Endothelial cell of umbilical vein (primary cell): ENCODE measurements around the gene PLD6. TPM values are rescaled to one million over a fixed set of nuclear protein-coding genes. Genes with fewer than 3 reads are reported as not detected.

ENCODE experiments used
- BruUV-seq: library from RNA; stranded (reverse); fragments of 400-500 nt; replicated peaks from 2 replicates; lab custom pipeline; 2021; lab: Mats Ljungman, UMichigan
- CTCF ChIA-PET: fragments of 300-600, 350-600 bp; sonication (Branson Sonifier 250); formaldehyde crosslinking; loops from one replicate; lab custom pipeline; 2021; ENCODE audit warnings: antibody characterized with exemption, inconsistent platforms; lab: Charles Lee
- POLR2A ChIA-PET: fragments of 300-600, 350-600 bp; sonication (Branson Sonifier 250); formaldehyde crosslinking; loops from one replicate; lab custom pipeline; 2021; ENCODE audit warnings: antibody characterized with exemption, inconsistent platforms; lab: Charles Lee
- DNase-seq: peaks from one replicate; pipeline ENCODE4 v3.0.0-alpha.2; 2011; ENCODE audit warnings: low read depth, low spot score
- FAIRE-seq: peaks from 2 replicates; lab custom pipeline; 2011; peaks lifted over from hg19 to GRCh38; lab: Jason Lieb, UNC
- H2AFZ ChIP-seq: 2 replicates; pipeline ENCODE4 v1.6.0; 2012; ENCODE audit warnings: low read depth, low read length, control low read depth, inconsistent platforms
- H3K27ac ChIP-seq: 2 replicates; pipeline ENCODE4 v1.5.1; 2011; ENCODE audit warnings: low read depth, mild to moderate bottlenecking, control low read depth, low read length, moderate library complexity; ENCODE audit not compliant: insufficient read depth
- H3K27me3 ChIP-seq, 2 experiments: 2 replicates each; pipeline versions ENCODE4 v1.6.0 to v1.6.1; 2011; ENCODE audit warnings: low read length in 2 of 2, mixed read lengths in 1 of 2; ENCODE audit not compliant: control insufficient read depth in 2 of 2, insufficient read depth in 2 of 2
- H3K36me3 ChIP-seq, 2 experiments: 2 replicates in 1 of 2; 3 replicates in 1 of 2; pipeline ENCODE4 v1.5.1; 2011; ENCODE audit warnings: low read length in 2 of 2, mild to moderate bottlenecking in 1 of 2, moderate library complexity in 1 of 2; ENCODE audit not compliant: control insufficient read depth in 2 of 2, insufficient read depth in 2 of 2; ENCODE audit errors: extremely low read depth in 1 of 2
- H3K4me1 ChIP-seq: 3 replicates; pipeline ENCODE4 v1.5.1; 2011; ENCODE audit warnings: mild to moderate bottlenecking, low read length; ENCODE audit not compliant: control insufficient read depth, insufficient read depth; ENCODE audit errors: extremely low read depth
- H3K4me2 ChIP-seq: 2 replicates; pipeline ENCODE4 v1.6.1; 2011; ENCODE audit warnings: low read length, control low read depth, mixed read lengths; ENCODE audit not compliant: insufficient read depth
- H3K4me3 ChIP-seq, 3 experiments: fragments of 200-600 bp in 1 of 3; sonication (generic), shearing (Covaris generic) in 1 of 3; replicated peaks in 1 of 3; 2 replicates each; pipeline ENCODE4 v1.5.1; 2011 to 2016; ENCODE audit warnings: control low read depth in 3 of 3, low read length in 3 of 3, mild to moderate bottlenecking in 2 of 3, inconsistent platforms in 1 of 3, low read depth in 1 of 3, moderate library complexity in 1 of 3; ENCODE audit not compliant: insufficient read depth in 1 of 3
- H3K79me2 ChIP-seq: 2 replicates; pipeline ENCODE4 v1.6.0; 2012; ENCODE audit warnings: low read length, inconsistent platforms; ENCODE audit not compliant: control insufficient read depth, insufficient read depth
- H3K9ac ChIP-seq: replicated peaks from 2 replicates; pipeline ENCODE3; 2011; ENCODE audit warnings: low read length, control low read depth; ENCODE audit not compliant: insufficient read depth; ENCODE audit errors: extremely low read depth
- H3K9me1 ChIP-seq: replicated peaks from 3 replicates; pipeline ENCODE4 v1.6.0; 2011; ENCODE audit warnings: mild to moderate bottlenecking, low read length; ENCODE audit not compliant: control insufficient read depth, insufficient read depth; ENCODE audit errors: extremely low read depth
- H3K9me3 ChIP-seq: replicated peaks from 2 replicates; pipeline ENCODE4 v1.5.1; 2012; ENCODE audit warnings: low read length, inconsistent platforms; ENCODE audit not compliant: control insufficient read depth, insufficient read depth
- H4K20me1 ChIP-seq: replicated peaks from 2 replicates; pipeline ENCODE3; 2011; ENCODE audit warnings: mild to moderate bottlenecking, low read length; ENCODE audit not compliant: control insufficient read depth, insufficient read depth; ENCODE audit errors: extremely low read depth
- EZH2 ChIP-seq: IDR thresholded peaks from 2 replicates; pipeline ENCODE4 v1.6.1; 2012; ENCODE audit warnings: borderline replicate concordance, low read depth, mild to moderate bottlenecking, moderate library complexity, low read length, inconsistent platforms; ENCODE audit not compliant: severe bottlenecking
- FOS ChIP-seq: IDR thresholded peaks from 2 replicates; pipeline ENCODE4 v1.6.1; 2011; ENCODE audit warnings: mild to moderate bottlenecking, low read length, moderate library complexity, borderline replicate concordance; ENCODE audit not compliant: insufficient read depth
- GATA2 ChIP-seq: IDR thresholded peaks from 2 replicates; pipeline ENCODE4 v1.7.0; 2011; ENCODE audit warnings: low read depth, mild to moderate bottlenecking, moderate library complexity, mixed read lengths, low read length; ENCODE audit not compliant: insufficient read length, insufficient read depth
- JUN ChIP-seq: IDR thresholded peaks from 2 replicates; pipeline ENCODE4 v1.6.1; 2011; ENCODE audit warnings: borderline replicate concordance, low read depth; ENCODE audit not compliant: insufficient read length, insufficient read depth
- MYC ChIP-seq: IDR thresholded peaks from one replicate; pipeline ENCODE4 v1.6.1; 2011; ENCODE audit warnings: mild to moderate bottlenecking, low read depth, low read length
- POLR2A ChIP-seq: IDR thresholded peaks from 2 replicates; pipeline ENCODE4 v1.6.1; 2012; ENCODE audit warnings: low read depth, mild to moderate bottlenecking, control low read depth, low read length
- POLR2AphosphoS5 ChIP-seq: IDR thresholded peaks from 2 replicates; pipeline ENCODE4 v1.6.1; 2012; ENCODE audit warnings: low read depth, mild to moderate bottlenecking, control low read depth, low read length, moderate library complexity; ENCODE audit not compliant: insufficient read depth
- dilution Hi-C: fragments of 300-500 bp; cut with MboI; formaldehyde crosslinking; loops from one replicate; pipeline ENCODE4 v1.15.0; 2019; ENCODE audit warnings: low sequenced_read_pairs; ENCODE audit not compliant: extremely low pct_ligation_motif_present
- intact Hi-C: fragments of 100-400 bp; cut with micrococcal nuclease; formaldehyde crosslinking; loops from one replicate; pipeline ENCODE4 v1.10.0; 2022
- polyA plus RNA-seq, 4 experiments: library from polyadenylated mRNA; depleted of rRNA in 3 of 4; stranded (reverse) in 3 of 4; unstranded in 1 of 4; fragments of >200 nt; gene quantifications; 2 replicates each; pipeline versions ENCODE4 v1.2.1 to v1.2.3, GENCODE V29; 2011 to 2012; ENCODE audit warnings: missing spikeins in 1 of 4
- total RNA-seq: library from RNA; stranded (reverse); gene quantifications from 2 replicates; pipeline ENCODE4 v1.2.3, GENCODE V29; 2021
- TF ChIP-seq, protein P1 (sequence below), 2 donors: IDR thresholded peaks; 1 replicate in 1 of 2; 2 replicates in 1 of 2; pipeline ENCODE4 v1.5.1; 2011; ENCODE audit warnings: low read length in 2 of 2, mild to moderate bottlenecking in 2 of 2, moderate library complexity in 2 of 2, control low read depth in 1 of 2, inconsistent platforms in 1 of 2, low read depth in 1 of 2; ENCODE audit not compliant: insufficient read depth in 1 of 2; ENCODE audit errors: extremely low read depth in 1 of 2
- TF ChIP-seq, protein P2 (sequence below): IDR thresholded peaks from 2 replicates; pipeline ENCODE4 v1.6.1; 2011; ENCODE audit not compliant: insufficient read depth, insufficient read length

PLD6 gene
- total and polyA plus RNA-seq, 2 donors (not counting 3 experiments of a cell fraction or from before 2014, with no cell fraction given) = 2.9 to 4.4 TPM

- no peak overlapping the region for H3K4me3 ChIP-seq
- peaks cover 24 to 62% of the 10 kb centered on the region in 2 experiments for H3K36me3 ChIP-seq
- DNase-seq (no peak), FAIRE-seq (no peak)
- no peaks in the 10 kb centered on the region for H3K9me3 ChIP-seq
- H3K79me2 ChIP-seq = no peaks in the 10 kb centered on the region
- BruUV-seq = no TSS peak
- no peak overlapping the region for H3K27ac ChIP-seq
- intact Hi-C loops (no loop called here), dilution Hi-C loops (no loop called here)
- H3K9ac ChIP-seq = no peak overlapping the region
- H3K9me1 ChIP-seq = no peaks in the 10 kb centered on the region
- H2AFZ ChIP-seq = no peak overlapping the region
- H4K20me1 ChIP-seq = no peaks in the 10 kb centered on the region
- H3K4me1 ChIP-seq = no peaks in the 10 kb centered on the region
- H3K27me3 ChIP-seq = no peaks in the 10 kb centered on the region
- no peak overlapping the region for H3K4me2 ChIP-seq
- ChIA-PET POLR2A (no interaction called here), CTCF (interaction anchor here (0.6 to 2.9 kb wide), 4 partner anchors 11 to 51 kb away, joined by 3 to 8 read pairs (median 4); no protein-coding TSS in a partner anchor)
- TF ChIP-seq FOS (no peak), POLR2A (no peak), GATA2 (no peak), EZH2 (no peak), POLR2AphosphoS5 (no peak), JUN (no peak), MYC (no peak)
- TF ChIP-seq, protein P1, sequence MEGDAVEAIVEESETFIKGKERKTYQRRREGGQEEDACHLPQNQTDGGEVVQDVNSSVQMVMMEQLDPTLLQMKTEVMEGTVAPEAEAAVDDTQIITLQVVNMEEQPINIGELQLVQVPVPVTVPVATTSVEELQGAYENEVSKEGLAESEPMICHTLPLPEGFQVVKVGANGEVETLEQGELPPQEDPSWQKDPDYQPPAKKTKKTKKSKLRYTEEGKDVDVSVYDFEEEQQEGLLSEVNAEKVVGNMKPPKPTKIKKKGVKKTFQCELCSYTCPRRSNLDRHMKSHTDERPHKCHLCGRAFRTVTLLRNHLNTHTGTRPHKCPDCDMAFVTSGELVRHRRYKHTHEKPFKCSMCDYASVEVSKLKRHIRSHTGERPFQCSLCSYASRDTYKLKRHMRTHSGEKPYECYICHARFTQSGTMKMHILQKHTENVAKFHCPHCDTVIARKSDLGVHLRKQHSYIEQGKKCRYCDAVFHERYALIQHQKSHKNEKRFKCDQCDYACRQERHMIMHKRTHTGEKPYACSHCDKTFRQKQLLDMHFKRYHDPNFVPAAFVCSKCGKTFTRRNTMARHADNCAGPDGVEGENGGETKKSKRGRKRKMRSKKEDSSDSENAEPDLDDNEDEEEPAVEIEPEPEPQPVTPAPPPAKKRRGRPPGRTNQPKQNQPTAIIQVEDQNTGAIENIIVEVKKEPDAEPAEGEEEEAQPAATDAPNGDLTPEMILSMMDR (IDR thresholded peaks at IDR 0.05; ENCODE audit: extremely low read depth in 1 of 2, insufficient read depth in 1 of 2, low read depth in 1 of 2, low read length in 2 of 2) = no peak
- TF ChIP-seq, protein P2, sequence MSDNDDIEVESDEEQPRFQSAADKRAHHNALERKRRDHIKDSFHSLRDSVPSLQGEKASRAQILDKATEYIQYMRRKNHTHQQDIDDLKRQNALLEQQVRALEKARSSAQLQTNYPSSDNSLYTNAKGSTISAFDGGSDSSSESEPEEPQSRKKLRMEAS = no peak
Observed at GRCh38 chr17:17161121-17161520, 45.0 kb downstream of the PLD6 start.
